MM.1S (cell line): ENCODE data around the gene PDRG1.

ENCODE experiments used
- CTCF ChIP-seq: fragments of 300-600 bp; sonication (generic); IDR thresholded peaks from 2 replicates; pipeline ENCODE4 v1.5.1; 2016; ENCODE audit warnings: antibody characterized with exemption, low read length, mixed read lengths
- EZH2 ChIP-seq: fragments of 300-600 bp; sonication (generic); optimal IDR thresholded peaks from 2 replicates; pipeline ENCODE3; 2017; ENCODE audit warnings: low read depth, mild to moderate bottlenecking, antibody characterized with exemption, low read length, mixed read lengths
- EZH2phosphoT487 ChIP-seq: fragments of 300-600 bp; sonication (generic); IDR thresholded peaks from 2 replicates; pipeline ENCODE4 v1.6.1; 2018; ENCODE audit warnings: antibody characterized with exemption, low read length

- TF ChIP-seq CTCF (no peak), EZH2 (no peak), EZH2phosphoT487 (no peak)
Measured at GRCh38 chr20:31915491-31916280, 36.2 kb downstream of the PDRG1 start.
